Measurements from ENCODE around the gene LITAFD. TPM values are rescaled to one million over a fixed set of nuclear protein-coding genes. Genes with fewer than 3 reads are reported as not detected.

LITAFD gene
- total RNA-seq, 1 experiment from 2014 or later: not detected

DNA sequence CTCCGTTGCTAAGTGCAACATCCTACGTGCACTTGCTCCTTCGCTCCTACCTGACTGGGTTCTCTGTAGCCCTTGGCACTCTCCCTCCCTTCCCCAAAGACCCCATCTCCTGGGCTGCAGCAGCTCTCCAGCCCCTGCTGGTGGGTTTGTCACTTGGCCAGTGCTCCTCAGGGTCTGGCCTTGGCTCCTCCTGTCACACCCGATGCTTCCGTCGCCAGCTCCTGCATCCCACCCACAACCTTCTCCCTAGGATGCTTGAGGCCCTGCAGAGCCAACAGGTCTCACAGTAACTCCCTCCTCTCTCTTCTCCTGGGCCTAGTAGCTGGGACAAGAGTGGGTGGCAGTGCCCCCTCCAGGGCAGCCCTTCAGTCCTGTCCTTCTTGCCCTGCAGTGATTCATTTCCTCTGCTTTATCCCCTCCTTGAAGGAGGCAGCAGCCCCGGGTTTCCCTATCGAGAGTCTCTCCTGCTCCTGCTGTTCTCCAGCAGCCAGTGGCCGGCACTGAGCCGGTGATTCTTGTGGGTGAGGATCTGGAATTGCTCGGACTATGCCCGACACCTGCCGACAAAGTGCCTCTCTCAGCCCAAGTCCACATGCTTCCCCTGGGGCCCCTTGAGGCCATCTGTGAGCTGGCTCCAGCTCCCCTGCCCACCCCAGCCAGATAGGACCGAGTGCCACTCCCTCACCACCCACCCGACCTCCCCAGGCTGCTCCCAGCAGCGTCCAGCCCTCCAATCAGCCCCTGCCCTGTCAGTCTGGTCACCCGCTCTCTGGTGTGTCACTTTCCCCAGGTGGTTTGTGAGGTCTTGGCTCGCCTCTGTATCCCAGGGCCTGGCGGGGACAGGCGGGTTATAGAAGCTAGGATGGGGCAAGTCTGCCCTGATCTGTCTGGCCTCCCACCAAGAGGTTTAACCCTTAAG, 3.8 kb downstream of the LITAFD start:
- peak overlapping the region; percentile 48 for H3K27ac ChIP-seq (ENCODE audit: low read length)

DNA sequence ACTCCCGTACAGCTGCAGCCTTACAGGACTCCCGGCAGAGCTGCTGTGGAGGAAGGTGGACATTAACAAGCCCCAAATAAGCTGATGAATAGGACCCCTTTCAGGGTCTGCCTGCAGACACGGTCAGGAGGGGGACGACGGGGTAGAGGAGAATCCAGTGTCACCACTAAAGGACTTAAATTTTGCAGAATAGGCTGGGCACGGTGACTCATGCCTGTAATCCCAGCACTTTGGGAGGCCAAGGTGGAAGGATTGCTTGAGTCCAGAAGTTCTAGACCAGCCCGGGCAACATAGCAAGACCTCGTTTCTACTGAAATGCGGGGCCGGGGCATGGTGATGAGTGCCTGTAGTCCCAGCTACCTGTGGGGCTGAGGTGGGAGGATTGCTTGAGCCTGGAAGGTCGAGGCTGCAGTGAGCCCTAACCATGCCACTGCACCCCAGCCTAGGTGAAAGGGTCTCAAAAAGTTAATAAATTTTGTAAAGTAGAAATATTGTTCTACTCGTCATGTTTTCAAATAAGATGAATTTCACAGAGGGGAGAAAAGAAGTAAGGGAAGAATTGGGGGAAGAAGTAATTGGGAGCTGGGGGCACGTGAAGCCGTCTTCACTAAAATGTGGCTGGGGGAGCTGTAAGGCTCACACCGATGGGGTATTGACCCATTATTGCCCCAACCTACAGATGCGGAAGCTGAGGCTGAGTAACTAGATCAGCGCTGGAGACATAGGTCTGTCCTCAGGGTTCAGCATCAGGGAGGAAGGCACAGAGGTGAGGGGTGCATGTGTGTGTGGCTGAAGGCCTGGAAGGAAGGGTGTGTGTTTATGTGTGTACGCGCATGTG, 4.7 kb downstream of the LITAFD start:
- no TSS peak for BruUV-seq (replicated peaks)
- POLR2A ChIA-PET (ENCODE audit: unreplicated experiment): no interaction called here
- peak overlapping the region; percentile 48 for H3K4me2 ChIP-seq (ENCODE audit: low read length)
- intact Hi-C loops (cut with micrococcal nuclease): no loop called here
- no peak overlapping the region for H3K4me3 ChIP-seq (ENCODE audit: low read length)
- no peaks in the 10 kb centered on the region for H3K9me3 ChIP-seq (ENCODE audit: low read length)
- H2AFZ ChIP-seq (ENCODE audit: low read length): no peak overlapping the region
- 0 out of 2 replicates have a peak overlapping the region, but pooled peaks have one; percentile 48 for H3K27ac ChIP-seq (ENCODE audit: low read length)
- no peaks in the 10 kb centered on the region for H3F3A ChIP-seq (ENCODE audit: low read length, unreplicated experiment)
- peaks cover 34% of the 10 kb centered on the region for H3K4me1 ChIP-seq (ENCODE audit: insufficient read depth, low read length)
- H4K20me1 ChIP-seq (ENCODE audit: low read length): no peaks in the 10 kb centered on the region
- ATAC-seq: no peak
- H3K9ac ChIP-seq (ENCODE audit: low read length): no peak overlapping the region
- TF ChIP-seq, protein P1, sequence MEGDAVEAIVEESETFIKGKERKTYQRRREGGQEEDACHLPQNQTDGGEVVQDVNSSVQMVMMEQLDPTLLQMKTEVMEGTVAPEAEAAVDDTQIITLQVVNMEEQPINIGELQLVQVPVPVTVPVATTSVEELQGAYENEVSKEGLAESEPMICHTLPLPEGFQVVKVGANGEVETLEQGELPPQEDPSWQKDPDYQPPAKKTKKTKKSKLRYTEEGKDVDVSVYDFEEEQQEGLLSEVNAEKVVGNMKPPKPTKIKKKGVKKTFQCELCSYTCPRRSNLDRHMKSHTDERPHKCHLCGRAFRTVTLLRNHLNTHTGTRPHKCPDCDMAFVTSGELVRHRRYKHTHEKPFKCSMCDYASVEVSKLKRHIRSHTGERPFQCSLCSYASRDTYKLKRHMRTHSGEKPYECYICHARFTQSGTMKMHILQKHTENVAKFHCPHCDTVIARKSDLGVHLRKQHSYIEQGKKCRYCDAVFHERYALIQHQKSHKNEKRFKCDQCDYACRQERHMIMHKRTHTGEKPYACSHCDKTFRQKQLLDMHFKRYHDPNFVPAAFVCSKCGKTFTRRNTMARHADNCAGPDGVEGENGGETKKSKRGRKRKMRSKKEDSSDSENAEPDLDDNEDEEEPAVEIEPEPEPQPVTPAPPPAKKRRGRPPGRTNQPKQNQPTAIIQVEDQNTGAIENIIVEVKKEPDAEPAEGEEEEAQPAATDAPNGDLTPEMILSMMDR (conservative IDR thresholded peaks at IDR 0.05; ENCODE audit: low read depth, low read length): no peak
- TF ChIP-seq EZH2 (IDR thresholded peaks at IDR 0.05; ENCODE audit: low read length, unreplicated experiment) (no peak), EZH2phosphoT487 (IDR thresholded peaks at IDR 0.05; ENCODE audit: borderline replicate concordance, low read length) (no peak)
- H3K79me2 ChIP-seq (ENCODE audit: low read length): no peaks in the 10 kb centered on the region
- H3K27me3 ChIP-seq (ENCODE audit: low read length): no peaks in the 10 kb centered on the region
- H3K9me2 ChIP-seq (replicated peaks; ENCODE audit: low read length): no peaks in the 10 kb centered on the region
- DNase-seq: no peak
- CTCF ChIA-PET: no interaction called here
- no peaks in the 10 kb centered on the region for H3K36me3 ChIP-seq (ENCODE audit: low read depth, low read length)

More for the DNA sequence above, 3.8 kb downstream of the LITAFD start:
- H3K36me3 ChIP-seq (ENCODE audit: low read depth, low read length): no peaks in the 10 kb centered on the region
- intact Hi-C loops (cut with micrococcal nuclease): no loop called here
- no peak overlapping the region for H3K9ac ChIP-seq (ENCODE audit: low read length)
- ChIA-PET CTCF (no interaction called here), POLR2A (ENCODE audit: unreplicated experiment) (interaction anchor here (1.0 kb wide), 1 partner anchor 24 kb away, joined by 4 read pairs; no protein-coding TSS in a partner anchor)
- H3K79me2 ChIP-seq (ENCODE audit: low read length): no peaks in the 10 kb centered on the region
- H3K4me1 ChIP-seq (ENCODE audit: insufficient read depth, low read length): peaks cover 34% of the 10 kb centered on the region
- TF ChIP-seq, protein P1 (conservative IDR thresholded peaks at IDR 0.05; ENCODE audit: low read depth, low read length): peak; percentile 23; the same call in 1 of the 2 replicates
- TF ChIP-seq EZH2phosphoT487 (IDR thresholded peaks at IDR 0.05; ENCODE audit: borderline replicate concordance, low read length): no peak
- peak; percentile 55 for DNase-seq
- H3K9me3 ChIP-seq (ENCODE audit: low read length): no peaks in the 10 kb centered on the region
- no TSS peak for BruUV-seq (replicated peaks)
- no peak overlapping the region for H3K4me3 ChIP-seq (ENCODE audit: low read length)
- H3K9me2 ChIP-seq (replicated peaks; ENCODE audit: low read length): no peaks in the 10 kb centered on the region
- H4K20me1 ChIP-seq (ENCODE audit: low read length): no peaks in the 10 kb centered on the region
- no peaks in the 10 kb centered on the region for H3K27me3 ChIP-seq (ENCODE audit: low read length)
- peak overlapping the region; percentile 48 for H3K4me2 ChIP-seq (ENCODE audit: low read length)
- no peak overlapping the region for H2AFZ ChIP-seq (ENCODE audit: low read length)
- H3F3A ChIP-seq (ENCODE audit: low read length, unreplicated experiment): no peaks in the 10 kb centered on the region
- ATAC-seq: peak; percentile 61

Measured in PC-3 (cell line).